Measurements from ENCODE around the gene CFAP58.
"Not testable (repeated sequence)": the region's sequence is repeated elsewhere in the genome, so short reads cannot be mapped to it uniquely, and the experiment has no call there.

Gene CFAP58

DNA sequence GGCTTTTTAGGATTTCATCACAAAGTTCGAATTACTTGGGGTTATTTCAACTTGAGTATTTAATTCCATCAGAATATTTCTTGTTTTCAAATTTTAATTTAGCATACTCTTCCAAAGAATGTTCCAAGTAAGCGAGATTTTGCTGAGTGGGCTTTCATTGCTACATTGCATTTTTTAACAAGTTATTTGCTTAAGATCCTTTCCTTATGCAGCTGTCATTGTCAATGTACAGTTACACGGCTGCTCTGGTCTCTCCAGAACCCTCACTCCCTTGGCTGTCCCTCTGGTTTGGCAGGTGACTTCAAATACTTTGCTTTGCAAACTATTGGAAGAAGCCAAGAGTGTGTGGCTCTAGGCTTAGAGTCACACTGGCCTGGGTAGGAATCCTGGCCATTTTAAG lies 80.0 kb downstream of the CFAP58 start:
- no peak for DNase-seq (ENCODE audit: low read depth in 1 of 2, low spot score in 1 of 2)

GRCh38 chr10:104434601-104435000 lies 81.0 kb downstream of the CFAP58 start:
- no peak for DNase-seq (ENCODE audit: low read depth in 1 of 2, low spot score in 1 of 2)

- no peak for DNase-seq (ENCODE audit: low read depth in 1 of 2, low spot score in 1 of 2)
Measured at GRCh38 chr10:104435822-104436221, 82.2 kb downstream of the CFAP58 start.

- DNase-seq (ENCODE audit: low read depth in 1 of 2, low spot score in 1 of 2): no peak
Measured at GRCh38 chr10:104437226-104437625, 83.6 kb downstream of the CFAP58 start.

GRCh38 chr10:104440221-104440620 lies 86.6 kb downstream of the CFAP58 start:
- DNase-seq (ENCODE audit: low read depth in 1 of 2, low spot score in 1 of 2): no peak

DNA sequence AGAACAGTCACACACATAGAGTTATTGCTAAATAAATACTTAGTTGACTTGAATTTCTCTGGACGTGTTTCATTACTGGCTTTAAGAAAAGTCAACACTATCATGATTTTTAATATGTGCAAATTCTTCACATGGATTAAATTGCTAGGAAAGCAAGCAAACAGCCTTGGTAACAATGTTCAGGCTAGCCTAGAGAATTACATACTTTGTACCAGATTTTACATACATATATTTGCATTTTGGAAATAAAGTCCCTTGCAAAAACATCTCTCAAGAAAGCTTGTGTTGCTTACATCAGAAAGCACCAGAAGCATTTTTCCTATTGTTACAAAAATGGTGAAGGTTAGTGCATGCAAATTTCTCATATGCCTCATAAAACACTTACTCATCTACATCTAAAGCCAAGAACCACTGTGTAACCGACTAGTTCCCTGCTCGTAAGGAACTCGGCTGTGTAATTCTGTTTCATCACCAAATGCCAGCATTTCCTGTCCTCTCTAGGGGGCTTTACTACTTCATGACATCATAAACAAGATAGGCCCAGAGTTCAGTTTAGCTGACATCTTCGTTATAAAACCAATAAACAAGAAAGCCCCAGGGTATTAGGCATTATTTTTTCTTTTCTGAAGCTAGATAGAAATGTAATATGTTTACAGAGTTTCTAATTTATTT lies 87.8 kb downstream of the CFAP58 start:
- DNase-seq (ENCODE audit: low read depth in 1 of 2, low spot score in 1 of 2): no peak

DNA sequence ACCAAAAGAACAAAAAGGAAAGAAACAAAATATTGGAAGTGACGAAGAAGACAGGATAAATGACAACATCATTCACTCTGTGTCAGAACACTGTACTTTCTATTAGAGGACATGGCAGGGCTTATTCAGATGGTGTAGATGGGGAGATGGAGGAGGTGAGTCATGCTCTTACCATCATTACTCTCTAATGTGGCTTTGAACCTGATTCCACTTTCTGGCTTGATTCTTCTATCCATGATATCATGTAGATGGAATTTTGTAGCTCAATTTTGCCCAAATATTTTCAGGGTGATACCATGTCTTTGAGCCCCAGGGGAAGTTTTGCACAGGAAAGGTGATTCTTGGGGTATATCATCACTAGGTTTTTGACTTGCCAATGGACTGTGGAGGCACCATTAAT lies 91.7 kb downstream of the CFAP58 start:
- no peak for DNase-seq (ENCODE audit: low read depth in 1 of 2, low spot score in 1 of 2)

DNA sequence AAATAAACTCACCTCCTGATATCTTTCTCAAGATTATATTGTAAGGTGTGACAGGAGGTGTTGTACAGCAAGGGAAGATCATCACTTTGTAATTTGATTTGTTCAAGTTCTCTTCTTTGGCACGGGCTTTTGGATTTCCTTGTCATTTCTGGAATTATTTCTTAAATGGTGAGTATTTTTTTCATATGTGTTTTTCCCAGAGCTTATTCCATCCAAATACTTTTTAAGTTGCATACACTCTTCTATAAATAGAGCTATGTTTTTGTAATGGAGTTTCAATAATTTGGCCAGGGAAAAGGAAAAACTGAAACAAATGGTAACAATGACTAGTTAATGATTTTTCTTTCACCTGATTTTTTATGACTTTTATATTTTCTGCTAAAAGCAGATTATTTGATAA lies 92.5 kb downstream of the CFAP58 start:
- DNase-seq (ENCODE audit: low read depth in 1 of 2, low spot score in 1 of 2): no peak

DNA sequence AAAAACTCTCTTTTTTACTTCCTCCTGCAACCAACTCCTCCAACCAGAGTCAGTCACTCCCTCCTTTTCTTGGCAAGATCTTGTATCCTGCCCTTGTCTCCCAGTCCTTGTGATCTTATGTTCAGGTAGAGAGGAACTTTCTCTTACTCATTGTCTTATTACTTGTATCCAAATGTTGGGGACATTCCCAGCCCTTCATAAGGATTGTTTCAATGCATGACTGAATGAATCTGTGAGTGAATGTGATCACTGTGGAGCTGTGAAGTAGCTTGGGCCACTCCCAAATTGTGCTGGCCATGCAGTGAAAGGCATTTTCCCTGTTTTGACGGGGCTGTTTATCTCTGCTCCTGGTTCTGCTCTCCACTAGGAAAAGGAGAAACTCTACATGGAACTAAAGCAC lies 93.7 kb downstream of the CFAP58 start:
- DNase-seq (ENCODE audit: low read depth in 1 of 2, low spot score in 1 of 2): no peak

GRCh38 chr10:104447906-104448305 lies 94.3 kb downstream of the CFAP58 start:
- no peak for DNase-seq (ENCODE audit: low read depth in 1 of 2, low spot score in 1 of 2)

DNA sequence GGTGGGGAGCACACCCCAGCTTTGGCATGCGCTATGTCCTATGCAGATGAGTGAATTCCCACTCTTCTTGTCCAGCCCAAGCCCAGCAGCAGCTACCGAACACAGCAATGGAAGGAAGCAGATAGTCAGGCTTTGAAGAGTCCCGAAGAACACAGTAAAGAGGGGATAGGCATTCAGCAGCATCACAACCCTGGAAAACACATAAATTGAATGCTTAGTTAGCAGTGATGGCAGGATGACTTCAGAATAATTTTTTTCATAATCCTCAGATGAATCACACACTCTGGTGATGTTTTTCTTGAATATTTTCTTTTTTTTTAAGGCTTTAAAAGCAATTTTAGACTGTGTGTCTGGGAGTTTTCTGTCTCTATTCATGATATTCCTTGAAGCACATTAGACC lies 95.8 kb downstream of the CFAP58 start:
- no peak for DNase-seq (ENCODE audit: low read depth in 1 of 2, low spot score in 1 of 2)

DNA sequence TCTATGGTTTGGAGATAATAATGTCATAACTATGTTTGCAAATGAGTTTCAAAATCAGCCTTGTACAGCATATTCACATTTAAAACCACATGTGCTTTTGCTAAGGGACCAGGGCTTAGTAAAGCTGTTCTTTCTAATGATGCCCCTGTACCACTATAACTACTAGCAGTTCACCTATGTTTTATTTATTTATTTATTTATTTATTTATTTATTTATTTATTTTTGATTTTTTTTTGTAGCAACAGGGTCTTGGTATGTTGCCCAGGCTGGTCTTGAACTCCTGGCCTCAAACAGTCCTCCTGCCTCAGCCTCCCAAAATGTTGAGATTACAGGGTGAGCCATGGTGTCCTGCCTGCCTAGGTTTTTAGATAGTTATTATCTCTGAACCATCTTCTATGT lies 96.9 kb downstream of the CFAP58 start:
- DNase-seq (ENCODE audit: low read depth in 1 of 2, low spot score in 1 of 2): no peak

- no peak for DNase-seq (ENCODE audit: low read depth in 1 of 2, low spot score in 1 of 2)
Measured at GRCh38 chr10:104450954-104451353, 97.3 kb downstream of the CFAP58 start.

GRCh38 chr10:104452977-104453376 lies 99.3 kb downstream of the CFAP58 start:
- no peak for DNase-seq (ENCODE audit: low read depth in 1 of 2, low spot score in 1 of 2)

DNA sequence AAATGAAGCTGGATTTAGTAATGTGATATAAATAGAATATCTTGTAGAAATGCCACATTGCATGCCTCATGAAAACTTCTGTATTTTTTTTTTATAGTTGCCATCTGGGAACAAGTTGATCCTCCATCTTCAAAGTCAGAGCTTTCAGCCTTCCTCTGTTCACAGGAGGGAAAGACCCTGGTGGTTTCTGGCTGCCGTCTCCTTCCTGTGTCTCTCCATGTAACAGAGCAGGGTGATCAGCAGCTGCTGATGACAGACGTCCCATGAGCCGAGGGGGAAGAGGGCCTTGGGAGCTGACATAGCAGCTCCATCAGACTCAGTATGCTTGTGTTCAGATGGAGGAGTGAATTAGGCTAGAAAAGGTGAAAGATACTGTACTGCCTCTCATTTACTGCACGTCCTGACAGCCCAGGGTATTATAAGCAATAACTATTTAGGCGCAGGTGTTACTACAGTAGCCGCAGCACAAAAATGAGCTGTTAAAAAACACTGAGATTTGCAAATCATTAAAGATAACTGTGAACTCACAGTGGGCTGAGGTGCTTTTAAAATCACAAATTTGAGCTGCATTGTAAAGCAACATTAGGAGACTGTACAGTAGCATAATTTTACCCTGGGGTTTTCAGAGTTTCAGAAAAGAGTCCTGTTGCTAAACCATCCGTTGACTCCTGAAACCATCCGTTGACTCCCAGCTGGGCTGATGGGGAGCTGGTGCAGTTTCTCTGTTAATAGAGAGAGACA lies 103.3 kb downstream of the CFAP58 start:
- no peak for DNase-seq (ENCODE audit: low read depth in 1 of 2, low spot score in 1 of 2)

- DNase-seq (ENCODE audit: low read depth in 1 of 2, low spot score in 1 of 2): no peak
Measured at GRCh38 chr10:104457543-104457828, 103.9 kb downstream of the CFAP58 start.

- DNase-seq (ENCODE audit: low read depth in 1 of 2, low spot score in 1 of 2): not testable (repeated sequence)
Measured at GRCh38 chr10:104465575-104465974, 111.9 kb downstream of the CFAP58 start.

- not testable (repeated sequence) for DNase-seq (ENCODE audit: low read depth in 1 of 2, low spot score in 1 of 2)
Measured at GRCh38 chr10:104468818-104469217, 115.2 kb downstream of the CFAP58 start.

DNA sequence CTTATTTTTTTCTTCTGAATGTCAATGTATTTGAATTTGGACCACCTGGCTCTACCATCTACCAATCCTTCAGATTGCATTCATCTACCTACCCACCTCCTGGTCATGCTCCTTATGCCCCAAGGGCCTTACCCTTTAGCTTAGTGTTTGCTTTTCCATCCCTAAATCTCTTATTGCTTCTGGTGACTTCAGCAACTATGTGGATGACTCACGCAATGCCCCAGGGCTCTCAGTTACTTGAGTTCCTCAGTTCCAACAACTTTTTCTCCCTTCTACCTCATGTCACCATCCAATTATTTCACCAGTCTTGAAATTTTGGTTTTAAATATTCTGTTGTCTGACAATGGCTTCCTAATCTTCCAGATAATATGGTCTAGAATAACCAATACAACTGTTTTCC lies 118.9 kb downstream of the CFAP58 start:
- DNase-seq (ENCODE audit: low read depth in 1 of 2, low spot score in 1 of 2): no peak

- DNase-seq (ENCODE audit: low read depth in 1 of 2, low spot score in 1 of 2): no peak
Measured at GRCh38 chr10:104472957-104473745, 119.5 kb downstream of the CFAP58 start.

GRCh38 chr10:104478380-104478779 lies 124.7 kb downstream of the CFAP58 start:
- DNase-seq (ENCODE audit: low read depth in 1 of 2, low spot score in 1 of 2): no peak

DNA sequence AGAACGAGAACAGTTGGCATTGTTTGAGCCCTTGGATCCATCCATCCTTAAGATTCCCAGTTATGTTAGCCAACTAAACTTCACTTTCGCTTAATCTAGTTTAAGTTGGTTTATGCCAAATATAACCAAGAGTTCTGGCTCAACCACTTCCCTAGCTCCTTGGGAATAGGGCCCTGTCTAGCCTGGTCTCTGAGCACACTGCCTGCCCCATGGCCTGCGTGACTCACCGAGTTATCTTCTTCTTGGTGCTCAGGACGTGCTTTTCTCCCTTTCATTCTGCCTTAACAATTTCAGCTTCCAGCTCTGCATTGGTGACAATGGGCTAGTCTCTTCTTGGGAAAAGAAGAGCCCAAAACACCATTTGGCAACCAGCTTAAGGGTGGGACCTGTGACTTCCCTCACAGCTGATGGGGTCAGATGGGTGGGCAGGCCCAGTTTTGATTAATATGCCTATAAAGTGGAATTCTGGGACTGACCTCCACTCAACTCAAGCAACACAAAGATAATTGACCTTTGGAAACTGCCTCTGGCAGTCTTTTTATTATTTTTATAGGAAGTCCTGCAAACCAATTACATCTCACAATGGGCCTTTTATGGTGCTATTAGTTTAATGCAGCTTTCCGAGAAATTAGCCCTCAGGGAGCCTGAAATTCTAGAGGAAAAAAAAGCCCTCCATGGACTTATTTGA lies 126.4 kb downstream of the CFAP58 start:
- DNase-seq (ENCODE audit: low read depth in 1 of 2, low spot score in 1 of 2): no peak

Measured in activated T-helper 1 cell treated with anti-CD3 and anti-CD28 coated beads, Interleukin-2, amount 50 U/mL, for 16 hours (primary cell).